ENCODE results near the gene SLC46A1. TPM values are rescaled to one million over a fixed set of nuclear protein-coding genes. Genes with fewer than 3 reads are reported as not detected.

The SLC46A1 gene
- total and polyA plus RNA-seq, 2 donors (not counting 1 experiment from before 2014, with no cell fraction given): 2.5 to 4.3 TPM

GRCh38 chr17:28399808-28400207, 6.2 kb downstream of the SLC46A1 start:
- Histone ChIP-seq H3K4me3 (ENCODE audit: control extremely low read depth in 1 of 5, extremely low read depth in 1 of 5, insufficient read depth in 1 of 5, low read depth in 2 of 5, low read length in 4 of 5) (no peak overlapping the region), H3K9me3 (ENCODE audit: control extremely low read depth in 1 of 3, control insufficient read depth in 2 of 3, insufficient read depth in 1 of 3, low read length in 2 of 3) (no peaks in the 10 kb centered on the region), H3K79me2 (ENCODE audit: control insufficient read depth, insufficient read depth, low read length) (no peaks in the 10 kb centered on the region), H3K4me1 (ENCODE audit: control insufficient read depth in 2 of 2, insufficient read depth in 2 of 2, low read length in 2 of 2) (no peaks in the 10 kb centered on the region), H3K4me2 (replicated peaks; ENCODE audit: low read depth, low read length, poor library complexity, severe bottlenecking) (no peak overlapping the region), H3K36me3 (replicated peaks in 1 of 2; ENCODE audit: control extremely low read depth in 1 of 2, control insufficient read depth in 1 of 2, extremely low read depth in 1 of 2, insufficient read depth in 2 of 2, low read length in 1 of 2) (peaks cover 0 to 5% of the 10 kb centered on the region in 2 experiments), H4K20me1 (ENCODE audit: control insufficient read depth, insufficient read depth, low read length, poor library complexity, severe bottlenecking) (no peaks in the 10 kb centered on the region), H3K9ac (ENCODE audit: low read length) (no peak overlapping the region), H3K27ac (ENCODE audit: low read length in 2 of 2) (no peak overlapping the region), H2AFZ (ENCODE audit: insufficient read depth, low read depth, low read length, poor library complexity, severe bottlenecking) (no peak overlapping the region), H3K27me3 (replicated peaks in 1 of 4; ENCODE audit: control extremely low read depth in 1 of 4, control insufficient read depth in 3 of 4, insufficient read depth in 4 of 4, low read length in 3 of 4) (no peaks in the 10 kb centered on the region)
- no peaks in the 10 kb centered on the region for H3K9me3 Mint-ChIP-seq (ENCODE audit: insufficient read depth)
- TF ChIP-seq EZH2 (IDR thresholded peaks at IDR 0.05; ENCODE audit: borderline replicate concordance, insufficient read depth, low read depth, low read length, poor library complexity, severe bottlenecking): no peak
- no peak for TF ChIP-seq CTCF (IDR thresholded peaks at IDR 0.05)
- intact Hi-C loops (cut with micrococcal nuclease): no loop called here
- DNase-seq (no peak), ATAC-seq (ENCODE audit: low read depth) (no peak)
- H3K4me1 Mint-ChIP-seq: peaks cover 3% of the 10 kb centered on the region
- POLR2A ChIA-PET: no interaction called here
- CTCF ChIA-PET: interaction anchor here (3.0 kb wide), 1 partner anchor 16 kb away, joined by 20 read pairs; no protein-coding TSS in a partner anchor
- H3K4me3 Mint-ChIP-seq: no peak overlapping the region
- WGBS (ENCODE audit: insufficient coverage): 100% methylated on average over 4 of the region's 4 CpGs
- H3K27ac Mint-ChIP-seq: no peak overlapping the region
- H3K27me3 Mint-ChIP-seq: no peaks in the 10 kb centered on the region

GRCh38 chr17:28398280-28398981, 7.6 kb downstream of the SLC46A1 start:
- Histone ChIP-seq H3K79me2 (ENCODE audit: control insufficient read depth, insufficient read depth, low read length) (no peaks in the 10 kb centered on the region), H3K27me3 (replicated peaks in 1 of 4; ENCODE audit: control extremely low read depth in 1 of 4, control insufficient read depth in 3 of 4, insufficient read depth in 4 of 4, low read length in 3 of 4) (no peaks in the 10 kb centered on the region), H3K4me3 (ENCODE audit: control extremely low read depth in 1 of 5, extremely low read depth in 1 of 5, insufficient read depth in 1 of 5, low read depth in 2 of 5, low read length in 4 of 5) (no peak overlapping the region), H3K4me1 (ENCODE audit: control insufficient read depth in 2 of 2, insufficient read depth in 2 of 2, low read length in 2 of 2) (no peaks in the 10 kb centered on the region), H2AFZ (ENCODE audit: insufficient read depth, low read depth, low read length, poor library complexity, severe bottlenecking) (no peak overlapping the region), H3K4me2 (replicated peaks; ENCODE audit: low read depth, low read length, poor library complexity, severe bottlenecking) (no peak overlapping the region), H3K9me3 (ENCODE audit: control extremely low read depth in 1 of 3, control insufficient read depth in 2 of 3, insufficient read depth in 1 of 3, low read length in 2 of 3) (no peaks in the 10 kb centered on the region), H3K9ac (ENCODE audit: low read length) (no peak overlapping the region), H4K20me1 (ENCODE audit: control insufficient read depth, insufficient read depth, low read length, poor library complexity, severe bottlenecking) (no peaks in the 10 kb centered on the region), H3K36me3 (replicated peaks in 1 of 2; ENCODE audit: control extremely low read depth in 1 of 2, control insufficient read depth in 1 of 2, extremely low read depth in 1 of 2, insufficient read depth in 2 of 2, low read length in 1 of 2) (peaks cover 0 to 7% of the 10 kb centered on the region in 2 experiments), H3K27ac (ENCODE audit: low read length in 2 of 2) (no peak overlapping the region)
- peaks cover 3% of the 10 kb centered on the region for H3K4me1 Mint-ChIP-seq
- 66% methylated on average over 5 of the region's 6 CpGs for WGBS (ENCODE audit: insufficient coverage)
- intact Hi-C loops (cut with micrococcal nuclease): no loop called here
- no peaks in the 10 kb centered on the region for H3K9me3 Mint-ChIP-seq (ENCODE audit: insufficient read depth)
- TF ChIP-seq EZH2 (IDR thresholded peaks at IDR 0.05; ENCODE audit: borderline replicate concordance, insufficient read depth, low read depth, low read length, poor library complexity, severe bottlenecking): no peak
- no peak for TF ChIP-seq CTCF (IDR thresholded peaks at IDR 0.05)
- DNase-seq (no peak), ATAC-seq (ENCODE audit: low read depth) (no peak)
- H3K27ac Mint-ChIP-seq: peak overlapping the region; percentile 4
- CTCF ChIA-PET: no interaction called here
- POLR2A ChIA-PET: no interaction called here
- no peaks in the 10 kb centered on the region for H3K27me3 Mint-ChIP-seq
- H3K4me3 Mint-ChIP-seq: no peak overlapping the region
